Subcutaneous adipose tissue (tissue), 4 donors: ENCODE results near the gene MEGF10. TPM values are rescaled to one million over a fixed set of nuclear protein-coding genes. Genes with fewer than 3 reads are reported as not detected.

Source experiments
- CTCF ChIP-seq: fragments of 450-650 bp; IDR thresholded peaks from one replicate; pipeline ENCODE4 v1.5.1; 2016; ENCODE audit warnings: low read depth, mild to moderate bottlenecking, control low read depth, antibody characterized with exemption, moderate library complexity
- total RNA-seq, 4 donors: library from RNA; depleted of rRNA; stranded (reverse); fragments of >200 nt; gene quantifications; one replicate each; pipeline ENCODE4 v1.1.0, GENCODE V29; 2016

The MEGF10 gene
- total RNA-seq, 4 donors from 2014 or later: 0.16 to 1.7 (median 0.78) TPM

- no peak for TF ChIP-seq CTCF
These were observed 119.5 kb downstream of the MEGF10 start for GRCh38 chr5:127409921-127410675.

GRCh38 chr5:127410959-127411358, 120.4 kb downstream of the MEGF10 start:
- TF ChIP-seq CTCF: no peak

GRCh38 chr5:127411381-127411780, 120.8 kb downstream of the MEGF10 start:
- no peak for TF ChIP-seq CTCF

GRCh38 chr5:127412698-127413097, 122.1 kb downstream of the MEGF10 start:
- no peak for TF ChIP-seq CTCF

- TF ChIP-seq CTCF: no peak
These were observed 124.4 kb downstream of the MEGF10 start for GRCh38 chr5:127415034-127415433.

GRCh38 chr5:127416906-127417305, 126.3 kb downstream of the MEGF10 start:
- TF ChIP-seq CTCF: no peak

GRCh38 chr5:127417528-127417927, 126.9 kb downstream of the MEGF10 start:
- TF ChIP-seq CTCF: no peak
